CD4-positive, alpha-beta T cell treated with Interleukin-6 at 100 ng/mL for 8 hours (primary cell): Measurements from ENCODE around the gene TTC39B.
"Not testable (repeated sequence)": the region's sequence is repeated elsewhere in the genome, so short reads cannot be mapped to it uniquely, and the experiment has no call there.

Source experiments
- DNase-seq: peaks from one replicate; pipeline ENCODE4 v3.0.0-alpha.2; 2020; ENCODE audit warnings: mixed read lengths, low spot score

TTC39B gene

DNA sequence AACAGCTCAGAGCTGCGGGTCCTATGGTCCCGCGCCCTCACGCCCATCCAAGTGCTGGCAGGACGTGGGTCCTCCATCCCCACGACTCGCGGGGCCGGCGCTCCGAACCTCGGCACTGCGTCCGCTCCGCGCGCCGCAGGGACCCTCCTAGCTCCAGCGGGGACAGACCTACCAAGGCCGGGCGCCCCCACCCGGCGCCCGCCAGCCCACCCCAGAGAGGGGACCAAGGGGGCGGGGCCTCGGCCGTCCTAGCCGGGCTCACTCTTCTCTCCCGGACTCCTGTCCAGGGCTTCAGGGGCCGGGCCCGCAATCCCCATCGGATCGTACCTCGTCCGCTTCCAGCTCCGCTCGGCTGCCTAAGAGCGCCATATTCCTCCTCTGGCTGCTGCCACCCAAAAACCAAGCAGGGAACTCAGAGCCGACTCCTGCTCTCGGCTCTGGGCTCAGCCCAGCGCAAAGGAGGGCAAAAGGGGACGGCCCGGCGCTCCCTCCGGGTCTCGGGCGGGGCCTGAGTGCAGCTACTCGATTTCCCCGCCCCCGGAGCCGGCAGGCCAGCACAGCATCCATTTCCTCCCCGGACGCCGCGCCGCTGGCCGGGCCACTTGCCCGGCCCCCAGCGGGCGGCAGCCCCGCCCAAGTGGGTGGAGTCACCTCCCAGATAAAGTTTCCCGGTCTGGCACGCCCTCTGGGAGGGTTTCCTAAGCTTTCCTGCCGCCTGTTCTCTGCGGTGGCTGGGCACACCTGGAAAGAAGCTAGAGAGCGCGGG, at the start of gene TTC39B:
Gene TTC39B (minus strand): TSS at position 460 of the 766 bp plus-strand sequence. CDS start 91 bp downstream, at position 369.
- peak; percentile 77 for DNase-seq

GRCh38 chr9:15355669-15356068, 48.7 kb upstream of the TTC39B start:
- DNase-seq, result no peak

- peak; percentile 50 for DNase-seq
Measured at GRCh38 chr9:15354713-15355112, 47.7 kb upstream of the TTC39B start.

- no peak for DNase-seq
Measured at GRCh38 chr9:15353892-15354291, 46.9 kb upstream of the TTC39B start.

DNA sequence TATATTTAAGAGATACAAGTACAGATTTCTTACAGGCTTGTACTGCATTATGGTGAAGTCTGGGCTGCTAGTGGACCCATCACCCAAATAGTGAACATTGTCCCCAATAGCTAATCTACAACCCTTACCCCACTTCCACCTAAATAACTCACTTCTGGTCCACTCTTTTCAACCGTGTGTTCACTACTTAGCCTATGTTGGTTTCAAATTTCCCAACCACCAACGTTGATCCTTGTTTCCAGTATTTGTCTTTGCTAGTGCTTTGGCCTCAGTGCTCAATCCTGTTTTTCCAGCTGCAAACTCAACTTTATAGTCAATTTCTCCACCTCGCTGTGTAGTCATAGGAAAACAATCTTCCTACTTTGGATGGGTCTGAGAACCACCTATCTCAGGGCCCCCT, 45.3 kb upstream of the TTC39B start:
- DNase-seq, result no peak

- no peak for DNase-seq
Measured at GRCh38 chr9:15349892-15350761, 43.1 kb upstream of the TTC39B start.

DNA sequence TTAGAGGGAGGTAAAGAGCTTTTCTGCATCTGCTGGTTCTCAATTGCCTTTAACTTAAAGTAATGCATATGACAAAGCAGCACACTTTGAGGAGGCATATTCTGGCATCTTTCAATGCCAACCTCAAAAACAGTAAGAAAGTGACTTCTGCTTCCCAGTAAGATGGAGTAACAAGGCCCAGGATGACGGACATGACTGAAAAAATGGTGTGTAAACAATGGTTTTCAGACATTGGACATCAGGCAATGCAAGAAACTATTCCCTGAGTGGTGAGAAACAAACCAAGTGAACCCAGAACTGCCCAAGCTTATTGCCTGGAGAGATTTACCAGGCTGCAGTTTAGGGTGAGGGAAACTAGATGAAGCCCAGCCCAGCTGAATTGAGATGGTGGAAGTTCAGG, 39.8 kb upstream of the TTC39B start:
- no peak for DNase-seq

DNA sequence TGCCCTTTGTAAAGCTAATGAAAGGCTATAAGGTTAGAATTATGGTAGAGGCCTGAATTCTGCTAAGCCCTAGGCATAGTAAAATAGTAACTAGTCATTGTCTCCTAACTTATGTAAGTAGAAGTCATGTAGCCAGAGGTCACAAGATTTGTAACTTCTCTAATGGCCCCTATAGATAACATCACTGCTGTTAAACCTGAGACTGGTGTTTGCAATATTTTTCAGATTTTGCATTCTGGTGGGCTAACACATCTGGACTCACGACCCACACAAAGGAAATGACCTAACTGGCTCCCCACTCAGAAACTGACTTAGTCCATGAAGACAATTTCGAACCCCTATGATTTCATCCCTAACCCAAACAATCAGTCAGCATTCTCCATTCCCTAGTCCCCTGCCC, 37.2 kb upstream of the TTC39B start:
- no peak for DNase-seq

DNA sequence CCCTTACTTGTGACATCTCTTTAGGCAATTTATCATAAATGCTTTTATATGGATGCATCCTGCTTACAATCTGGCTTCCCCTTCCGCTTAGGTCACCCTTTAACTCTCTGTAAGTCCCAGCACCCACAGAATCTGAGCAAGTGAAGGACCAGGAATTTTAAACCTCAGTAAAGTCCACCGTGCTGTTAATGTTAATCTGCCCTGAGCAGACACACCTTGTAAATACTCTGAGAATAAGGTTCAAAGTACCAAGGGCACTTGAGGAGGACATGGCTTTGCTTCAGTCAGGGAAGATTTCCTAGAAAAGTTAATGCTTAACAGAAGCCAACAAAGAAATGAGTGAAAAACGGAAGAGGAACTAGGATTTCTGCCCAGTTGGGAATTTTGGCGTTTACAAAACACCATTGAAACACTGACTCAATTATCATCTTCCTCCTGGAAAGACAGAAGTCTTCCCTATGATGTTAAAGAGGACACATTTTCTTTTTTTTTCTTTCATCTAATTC, 26.4 kb upstream of the TTC39B start:
- DNase-seq, result no peak

DNA sequence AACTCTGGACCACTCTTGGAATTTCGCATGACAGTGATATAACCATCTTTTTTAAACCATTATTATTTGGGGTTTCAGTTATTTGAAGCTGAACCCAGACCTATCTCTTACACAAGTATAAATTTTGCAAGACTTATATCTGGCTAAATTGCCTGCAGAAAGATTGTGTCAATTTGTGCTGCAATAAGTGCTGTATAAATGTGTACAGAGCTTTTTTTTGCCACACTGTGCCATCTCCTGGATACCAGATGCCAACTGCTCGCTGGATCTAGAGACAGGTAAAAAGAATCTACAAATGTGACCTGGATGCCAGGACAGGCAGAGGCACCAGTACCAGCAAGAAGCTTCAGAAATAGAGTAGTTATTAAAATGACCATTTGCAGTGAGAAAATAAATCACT, 25.9 kb upstream of the TTC39B start:
- no peak for DNase-seq

GRCh38 chr9:15329539-15330109, 22.6 kb upstream of the TTC39B start:
- DNase-seq, result no peak

GRCh38 chr9:15328946-15329345, 21.9 kb upstream of the TTC39B start:
- no peak for DNase-seq

DNA sequence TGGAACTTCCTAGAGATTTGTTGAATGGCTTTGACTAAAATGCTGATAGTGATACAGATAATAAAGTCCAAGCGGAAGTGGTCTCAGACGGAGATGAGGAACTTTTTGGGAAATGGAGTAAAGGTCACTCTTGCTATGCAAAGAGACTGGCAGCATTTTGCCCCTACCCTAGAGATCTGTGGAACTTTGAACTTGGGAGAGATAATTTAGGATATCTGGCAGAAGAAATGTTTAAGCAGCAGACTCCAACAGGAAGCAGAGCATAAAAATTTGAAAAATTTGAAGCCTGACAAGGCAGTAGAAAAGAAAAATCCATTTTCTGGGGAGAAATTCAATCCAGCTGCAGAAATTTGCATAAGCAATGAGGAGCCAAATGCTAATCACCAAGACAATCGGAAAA, 15.7 kb upstream of the TTC39B start:
- not testable (repeated sequence) for DNase-seq

- DNase-seq, result not testable (repeated sequence)
Measured at GRCh38 chr9:15319661-15320060, 12.6 kb upstream of the TTC39B start.

- DNase-seq, result no peak
Measured at GRCh38 chr9:15317836-15318235, 10.8 kb upstream of the TTC39B start.

GRCh38 chr9:15311607-15312006, 4.6 kb upstream of the TTC39B start:
- no peak for DNase-seq

GRCh38 chr9:15310107-15310850, 3.3 kb upstream of the TTC39B start:
- DNase-seq, result peak; percentile 73

GRCh38 chr9:15308511-15308910, 1.5 kb upstream of the TTC39B start:
- DNase-seq, result no peak

- DNase-seq, result no peak
Measured at GRCh38 chr9:15307523-15307841, 466 bp upstream of the TTC39B start.

- peak; percentile 46 for DNase-seq
Measured at GRCh38 chr9:15306068-15306756, 804 bp downstream of the TTC39B start.

GRCh38 chr9:15305470-15305869, 1.5 kb downstream of the TTC39B start:
- DNase-seq, result no peak
